HepG2 (cell line): ENCODE measurements around the gene SLC39A3. TPM values are rescaled to one million over a fixed set of nuclear protein-coding genes. Genes with fewer than 3 reads are reported as not detected.
A peak's percentile ranks its signal among the peaks of the same experiment; 100 is the strongest.

Source experiments
- BCL6 ChIP-seq: IDR thresholded peaks from 2 replicates; pipeline ENCODE4 v1.6.1; 2016; ENCODE audit warnings: missing genetic modification reagents, missing compliant biosample characterization
- CEBPB ChIP-seq: IDR thresholded peaks from 2 replicates; pipeline ENCODE4 v1.6.1; 2011; ENCODE audit warnings: low read depth, low read length, improper control_type of control experiment, borderline replicate concordance
- CREB1 ChIP-seq, 2 experiments: fragments of 450-650 bp in 1 of 2; IDR thresholded peaks; 2 replicates each; pipeline ENCODE4 v1.6.1; 2016 to 2017; ENCODE audit warnings: control low read depth in 1 of 2, mild to moderate bottlenecking in 1 of 2, missing compliant biosample characterization in 1 of 2, missing genetic modification characterization in 1 of 2
- GABPA ChIP-seq, 2 experiments: IDR thresholded peaks; 2 replicates each; pipeline ENCODE4 v1.6.1; 2011 to 2016; ENCODE audit warnings: low read depth in 2 of 2, low read length in 1 of 2, missing biosample characterization in 1 of 2, missing genetic modification characterization in 1 of 2
- HOXA3 ChIP-seq: sonication (generic); formaldehyde crosslinking; IDR thresholded peaks from 2 replicates; pipeline ENCODE4 v1.5.0; 2020; ENCODE audit warnings: missing genetic modification reagents
- KLF11 ChIP-seq: IDR thresholded peaks from 2 replicates; pipeline ENCODE4 v1.6.1; 2016; ENCODE audit warnings: missing compliant biosample characterization
- MED1 ChIP-seq: sonication (generic); formaldehyde crosslinking; IDR thresholded peaks from 2 replicates; pipeline ENCODE4 v1.4.0; 2020; ENCODE audit warnings: missing genetic modification reagents
- SP2 ChIP-seq: sonication (generic); formaldehyde crosslinking; IDR thresholded peaks from 2 replicates; pipeline ENCODE4 v1.5.1; 2020; ENCODE audit warnings: mild to moderate bottlenecking, missing genetic modification reagents
- ZNF207 ChIP-seq: fragments of 450-650 bp; IDR thresholded peaks from 2 replicates; pipeline ENCODE4 v1.6.1; 2016; ENCODE audit warnings: antibody characterized with exemption, borderline replicate concordance
- ZNF225 ChIP-seq: sonication (generic); formaldehyde crosslinking; IDR thresholded peaks from 2 replicates; pipeline ENCODE4 v1.4.0; 2020; ENCODE audit warnings: mild to moderate bottlenecking, missing genetic modification reagents
- ZNF263 ChIP-seq: sonication (generic); formaldehyde crosslinking; IDR thresholded peaks from 2 replicates; pipeline ENCODE4 v1.4.0; 2020; ENCODE audit warnings: missing genetic modification reagents
- ZNF484 ChIP-seq: sonication (generic); formaldehyde crosslinking; IDR thresholded peaks from 2 replicates; pipeline ENCODE4 v1.5.1; 2020; ENCODE audit warnings: mild to moderate bottlenecking, low read depth, missing genetic modification reagents, borderline replicate concordance
- ZNF557 ChIP-seq: sonication (generic); formaldehyde crosslinking; IDR thresholded peaks from 2 replicates; pipeline ENCODE4 v1.4.0; 2020; ENCODE audit warnings: missing genetic modification reagents
- ZNF577 ChIP-seq: sonication (generic); formaldehyde crosslinking; IDR thresholded peaks from 2 replicates; pipeline ENCODE4 v1.4.0; 2020; ENCODE audit warnings: mild to moderate bottlenecking, low read depth, missing genetic modification reagents, borderline replicate concordance
- ZNF687 ChIP-seq: sonication (generic); formaldehyde crosslinking; IDR thresholded peaks from 2 replicates; pipeline ENCODE4 v1.5.1; 2020; ENCODE audit warnings: mild to moderate bottlenecking, missing genetic modification reagents, moderate library complexity
- polyA plus RNA-seq, 8 experiments: library from polyadenylated mRNA; depleted of rRNA in 3 of 8; stranded (reverse) in 7 of 8; unstranded in 1 of 8; fragments of >200 nt; fragmentation: Illumina TruSeq in 4 of 8; extraction: Trizol in 4 of 8; gene quantifications; 2 replicates each; pipeline versions ENCODE4 v1.2.1 to v1.2.3, GENCODE V29; 2011 to 2016; ENCODE audit warnings: low read depth in 4 of 8, missing spikeins in 1 of 8, mixed read lengths in 1 of 8; ENCODE audit not compliant: insufficient read depth in 1 of 8
- total RNA-seq, 5 experiments: library from RNA; depleted of rRNA; stranded (reverse); fragments of >200 nt; fragmentation: Illumina TruSeq; extraction: Trizol; gene quantifications; 2 replicates each; pipeline ENCODE4 v1.2.3, GENCODE V29; 2016; ENCODE audit warnings: low read depth in 1 of 5
- TF ChIP-seq, protein P1 (sequence below): sonication (generic); formaldehyde crosslinking; IDR thresholded peaks from 2 replicates; pipeline ENCODE4 v1.9.0; 2021; ENCODE audit warnings: missing genetic modification reagents, borderline replicate concordance
- TF ChIP-seq, protein P2 (sequence below): sonication (generic); formaldehyde crosslinking; IDR thresholded peaks from 2 replicates; pipeline ENCODE4 v1.5.0; 2020; ENCODE audit warnings: missing genetic modification reagents

The SLC39A3 gene
- total and polyA plus RNA-seq, 2 of the 13 experiments (the other 11 are each of a cell fraction or from before 2014, with no cell fraction given) = 33.6 to 41.6 TPM

DNA sequence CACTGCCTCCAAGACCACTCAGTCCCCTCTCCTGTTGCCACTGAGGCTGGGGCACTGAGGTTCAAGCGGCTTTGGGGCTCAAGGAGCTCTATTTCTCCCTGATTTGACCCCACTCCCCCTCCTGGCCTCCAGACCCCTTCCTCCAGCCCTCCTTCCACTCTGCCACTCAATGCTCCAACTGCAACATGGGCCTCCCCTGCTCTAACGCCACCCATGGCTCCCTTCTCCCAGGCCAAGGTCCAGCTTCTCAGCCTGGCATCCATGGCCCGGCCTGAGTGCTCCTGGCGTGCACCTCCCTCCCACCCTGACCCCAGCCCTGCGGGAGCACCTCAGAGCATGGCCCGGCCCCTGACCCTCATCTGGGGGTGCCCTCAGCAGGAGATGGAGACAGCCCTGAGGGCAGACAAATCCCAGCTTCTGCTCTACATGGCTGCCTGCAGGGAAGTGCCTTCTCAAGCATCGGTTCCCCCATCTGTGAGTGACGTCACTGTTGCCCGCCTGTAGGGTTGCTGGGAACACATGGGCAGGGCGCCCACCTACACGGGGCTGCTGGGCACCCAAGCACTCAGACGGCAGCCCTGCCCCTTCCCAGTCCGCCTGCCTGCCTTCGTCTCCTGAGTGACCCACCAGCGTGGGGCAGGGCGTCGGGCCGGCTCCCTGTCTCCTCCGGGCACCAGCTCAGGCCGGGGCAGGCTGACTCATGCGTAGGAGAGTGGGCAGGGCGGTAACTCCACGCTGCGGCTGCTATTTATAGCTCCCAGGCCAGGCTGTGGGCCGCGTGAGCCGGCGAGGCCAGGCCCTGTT is 17.1 kb downstream of the SLC39A3 start (continued):
- TF ChIP-seq ZNF484 (CRISPR knock-in tag) (no peak), CEBPB (no peak), ZNF263 (CRISPR knock-in tag) (peak; percentile 32; the same call in 1 of the 2 replicates), MED1 (no peak), CREB1 (IDR thresholded peaks at IDR 0.05) (peak; percentile 97), CREB1 (CRISPR knock-in tag; IDR thresholded peaks at IDR 0.05) (no peak), KLF11 (CRISPR knock-in tag) (no peak), ZNF225 (CRISPR knock-in tag) (0 out of 2 replicates have a peak, but pooled peaks have one; percentile 61), ZNF687 (CRISPR knock-in tag) (peak; percentile 51), GABPA (IDR thresholded peaks at IDR 0.05; ENCODE audit: low read depth, low read length) (no peak), GABPA (CRISPR knock-in tag; IDR thresholded peaks at IDR 0.05; ENCODE audit: low read depth) (no peak), SP2 (CRISPR knock-in tag) (0 out of 2 replicates have a peak, but pooled peaks have one; percentile 32), BCL6 (CRISPR knock-in tag) (no peak), ZNF557 (no peak), ZNF207 (no peak), HOXA3 (CRISPR knock-in tag) (peak; percentile 17; the same call in 1 of the 2 replicates), ZNF577 (no peak)
- TF ChIP-seq, protein P1, sequence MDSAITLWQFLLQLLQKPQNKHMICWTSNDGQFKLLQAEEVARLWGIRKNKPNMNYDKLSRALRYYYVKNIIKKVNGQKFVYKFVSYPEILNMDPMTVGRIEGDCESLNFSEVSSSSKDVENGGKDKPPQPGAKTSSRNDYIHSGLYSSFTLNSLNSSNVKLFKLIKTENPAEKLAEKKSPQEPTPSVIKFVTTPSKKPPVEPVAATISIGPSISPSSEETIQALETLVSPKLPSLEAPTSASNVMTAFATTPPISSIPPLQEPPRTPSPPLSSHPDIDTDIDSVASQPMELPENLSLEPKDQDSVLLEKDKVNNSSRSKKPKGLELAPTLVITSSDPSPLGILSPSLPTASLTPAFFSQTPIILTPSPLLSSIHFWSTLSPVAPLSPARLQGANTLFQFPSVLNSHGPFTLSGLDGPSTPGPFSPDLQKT = no peak
- TF ChIP-seq, protein P2, sequence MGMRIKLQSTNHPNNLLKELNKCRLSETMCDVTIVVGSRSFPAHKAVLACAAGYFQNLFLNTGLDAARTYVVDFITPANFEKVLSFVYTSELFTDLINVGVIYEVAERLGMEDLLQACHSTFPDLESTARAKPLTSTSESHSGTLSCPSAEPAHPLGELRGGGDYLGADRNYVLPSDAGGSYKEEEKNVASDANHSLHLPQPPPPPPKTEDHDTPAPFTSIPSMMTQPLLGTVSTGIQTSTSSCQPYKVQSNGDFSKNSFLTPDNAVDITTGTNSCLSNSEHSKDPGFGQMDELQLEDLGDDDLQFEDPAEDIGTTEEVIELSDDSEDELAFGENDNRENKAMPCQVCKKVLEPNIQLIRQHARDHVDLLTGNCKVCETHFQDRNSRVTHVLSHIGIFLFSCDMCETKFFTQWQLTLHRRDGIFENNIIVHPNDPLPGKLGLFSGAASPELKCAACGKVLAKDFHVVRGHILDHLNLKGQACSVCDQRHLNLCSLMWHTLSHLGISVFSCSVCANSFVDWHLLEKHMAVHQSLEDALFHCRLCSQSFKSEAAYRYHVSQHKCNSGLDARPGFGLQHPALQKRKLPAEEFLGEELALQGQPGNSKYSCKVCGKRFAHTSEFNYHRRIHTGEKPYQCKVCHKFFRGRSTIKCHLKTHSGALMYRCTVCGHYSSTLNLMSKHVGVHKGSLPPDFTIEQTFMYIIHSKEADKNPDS (CRISPR knock-in tag) = no peak
